ENCODE results near the gene UNC5B. TPM values are rescaled to one million over a fixed set of nuclear protein-coding genes. Genes with fewer than 3 reads are reported as not detected.

UNC5B gene
- total RNA-seq, 1 donor: 0.27 TPM

GRCh38 chr10:71279590-71280170 is 67.3 kb downstream of the UNC5B start:
- DNase-seq (ENCODE audit: low read depth in 2 of 3, low spot score in 2 of 3): no peak

DNA sequence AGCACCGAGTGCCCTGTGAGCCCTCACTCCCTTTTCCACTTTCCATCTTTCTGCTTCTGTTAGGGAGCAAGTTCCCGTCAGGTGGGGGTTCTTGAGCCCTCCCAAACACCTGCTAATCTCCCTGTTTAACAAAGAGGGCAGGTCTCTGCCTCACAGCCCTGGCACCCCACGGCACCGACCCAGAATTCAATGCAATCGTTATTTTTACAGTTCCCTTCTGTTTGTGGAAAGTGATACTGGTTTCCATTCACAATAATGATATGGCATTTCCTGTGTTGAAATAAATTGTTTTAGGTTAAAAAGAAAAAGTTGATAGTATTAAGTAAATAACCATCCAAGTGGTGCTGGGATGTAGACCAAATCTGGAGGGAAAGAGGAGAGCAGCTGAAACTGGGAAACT is 67.8 kb downstream of the UNC5B start:
- DNase-seq (ENCODE audit: low read depth in 2 of 3, low spot score in 2 of 3): no peak

DNA sequence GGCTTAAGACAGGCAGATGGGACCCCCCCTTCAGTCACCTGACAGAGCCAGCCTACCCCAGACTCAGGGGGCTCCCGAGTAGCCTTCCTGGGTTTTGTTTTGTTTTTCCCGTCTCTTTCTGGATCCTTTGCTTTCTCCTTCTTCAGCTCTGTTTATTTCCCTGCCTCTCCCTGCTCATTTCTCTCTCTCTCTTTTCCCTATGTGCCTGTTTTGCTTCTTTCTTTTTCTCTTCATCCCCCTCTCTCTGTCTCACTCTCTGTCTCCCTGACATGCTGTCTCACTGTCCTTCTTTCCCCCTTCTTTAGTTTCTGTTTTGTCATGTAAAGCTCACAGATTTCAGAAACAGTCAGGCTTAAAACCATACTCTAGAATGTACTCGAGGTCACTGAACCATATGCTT is 68.5 kb downstream of the UNC5B start:
- no peak for DNase-seq (ENCODE audit: low read depth in 2 of 3, low spot score in 2 of 3)

DNA sequence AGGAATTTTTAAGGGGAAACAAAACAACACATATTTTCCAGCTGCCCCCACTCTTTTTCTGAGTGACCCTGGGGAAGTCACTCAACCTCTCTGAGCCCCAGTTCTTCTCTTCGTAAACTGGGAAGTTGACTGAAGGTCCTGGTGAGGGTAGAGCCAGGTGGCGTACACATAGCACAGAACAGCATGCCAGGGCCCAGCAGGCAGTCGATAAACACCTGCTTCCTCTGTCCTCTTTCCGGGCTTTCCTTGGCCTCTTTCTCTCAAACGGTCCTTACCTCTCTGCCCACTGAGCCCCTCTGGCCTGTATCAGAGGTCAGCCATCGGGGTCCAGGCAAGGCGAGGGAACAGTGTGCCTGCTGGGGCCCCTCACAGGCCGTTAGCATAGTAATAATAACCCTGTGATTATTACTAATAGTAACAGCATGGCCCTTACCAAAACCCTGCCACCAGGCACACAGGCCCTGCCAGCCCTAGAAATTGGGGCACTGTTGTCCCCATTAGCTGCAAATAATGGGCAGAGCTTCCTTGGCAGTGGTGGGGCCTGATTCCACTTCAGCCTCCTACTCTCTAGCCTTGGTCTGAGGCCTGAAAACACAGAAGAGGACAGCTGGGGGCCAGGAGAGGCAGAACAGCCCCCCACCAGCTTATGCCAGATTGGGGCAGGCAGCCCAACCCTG is 69.4 kb downstream of the UNC5B start:
- no peak for DNase-seq (ENCODE audit: low read depth in 2 of 3, low spot score in 2 of 3)

DNA sequence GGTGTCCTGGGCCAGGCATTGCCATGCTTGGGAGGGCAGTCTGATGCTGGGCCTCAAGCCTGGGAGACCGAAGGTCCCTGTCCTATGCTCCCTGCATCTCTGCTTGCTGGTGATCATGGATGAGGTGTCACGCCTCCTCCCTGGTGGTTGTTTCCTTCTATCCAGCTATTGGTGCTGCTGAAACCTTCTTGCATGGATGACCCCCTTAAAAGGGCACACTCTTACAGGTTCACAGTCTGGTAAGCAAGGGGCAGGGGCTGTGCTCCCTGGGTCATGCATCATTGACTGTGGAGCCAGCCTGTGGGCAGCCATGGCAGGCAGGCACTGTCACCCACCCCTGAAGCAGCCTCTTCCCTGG is 69.9 kb downstream of the UNC5B start:
- DNase-seq (ENCODE audit: low read depth in 2 of 3, low spot score in 2 of 3): no peak

DNA sequence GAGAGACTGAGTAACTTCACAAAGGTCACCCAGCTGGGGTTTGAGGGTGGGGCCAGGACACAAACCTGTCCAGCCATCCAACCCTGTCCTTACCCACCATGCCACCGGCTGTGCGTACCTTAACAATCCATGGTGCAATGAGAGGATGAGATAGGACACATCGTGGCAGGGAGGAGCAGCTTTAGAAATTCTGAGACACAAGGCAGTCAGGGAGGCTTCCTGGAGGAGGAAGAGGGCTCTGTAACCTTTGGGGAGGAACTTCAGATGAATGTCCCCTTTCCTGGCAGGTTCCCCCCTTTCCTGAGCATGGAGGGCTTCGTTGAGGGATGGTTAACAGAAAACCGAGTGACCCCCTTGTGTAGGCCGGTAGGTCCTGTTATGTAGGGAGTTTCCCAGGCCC is 71.0 kb downstream of the UNC5B start:
- DNase-seq (ENCODE audit: low read depth in 2 of 3, low spot score in 2 of 3): no peak

GRCh38 chr10:71283876-71284275 is 71.5 kb downstream of the UNC5B start:
- no peak for DNase-seq (ENCODE audit: low read depth in 2 of 3, low spot score in 2 of 3)

GRCh38 chr10:71284544-71285179 is 72.3 kb downstream of the UNC5B start:
- DNase-seq (ENCODE audit: low read depth in 2 of 3, low spot score in 2 of 3): no peak

DNA sequence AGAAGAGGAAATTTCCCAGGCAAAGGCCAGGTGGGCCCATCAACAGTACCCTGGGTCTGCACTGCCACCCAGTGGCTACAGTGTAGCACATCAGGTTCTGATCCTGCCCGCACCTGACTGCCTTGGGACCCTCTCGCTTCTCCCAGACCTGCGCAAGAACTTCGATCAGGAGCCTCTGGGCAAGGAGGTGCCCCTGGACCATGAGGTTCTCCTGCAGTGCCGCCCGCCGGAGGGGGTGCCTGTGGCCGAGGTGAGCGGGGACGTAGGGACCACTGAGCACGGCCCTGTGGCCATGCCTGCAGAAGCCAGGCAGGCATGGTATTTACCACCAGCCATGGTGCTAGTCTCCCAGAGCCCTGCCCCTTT is 72.8 kb downstream of the UNC5B start:
- DNase-seq (ENCODE audit: low read depth in 2 of 3, low spot score in 2 of 3): peak in 2 of 3 donors; percentile 34 to 58

GRCh38 chr10:71285986-71286385 is 73.6 kb downstream of the UNC5B start:
- no peak for DNase-seq (ENCODE audit: low read depth in 2 of 3, low spot score in 2 of 3)

DNA sequence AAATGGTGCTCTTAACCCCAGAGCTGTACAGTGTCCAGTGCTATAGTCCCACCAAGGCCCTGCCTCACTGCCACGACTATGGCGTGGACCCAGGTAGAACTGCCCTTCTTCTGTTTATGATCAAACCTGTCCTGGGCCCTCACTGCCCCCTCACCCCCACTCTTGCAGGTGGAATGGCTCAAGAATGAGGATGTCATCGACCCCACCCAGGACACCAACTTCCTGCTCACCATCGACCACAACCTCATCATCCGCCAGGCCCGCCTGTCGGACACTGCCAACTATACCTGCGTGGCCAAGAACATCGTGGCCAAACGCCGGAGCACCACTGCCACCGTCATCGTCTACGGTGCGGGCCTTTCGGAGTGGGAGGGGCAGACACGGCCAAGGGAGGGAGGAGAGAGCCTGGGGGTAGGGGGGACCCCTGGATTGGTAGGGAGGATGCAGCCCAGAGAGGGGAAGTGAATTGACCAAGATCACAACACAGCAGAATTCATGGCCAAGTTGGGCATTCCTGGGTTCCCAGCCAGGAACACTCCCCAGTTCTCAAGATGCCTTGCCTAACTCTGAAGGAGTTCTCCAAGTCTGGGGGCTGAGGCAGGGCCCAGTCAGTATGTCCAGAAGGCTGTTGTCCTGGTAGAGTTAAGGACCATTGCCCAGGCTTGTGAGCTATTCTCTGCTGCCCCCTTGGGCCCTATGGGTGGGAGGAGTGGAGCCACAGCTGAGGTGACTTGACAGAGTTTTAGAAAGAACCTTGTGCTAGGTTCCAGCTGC is 74.3 kb downstream of the UNC5B start:
- peak in 1 of 3 donors; percentile 13 for DNase-seq (ENCODE audit: low read depth in 2 of 3, low spot score in 2 of 3)

GRCh38 chr10:71287456-71287855 is 75.1 kb downstream of the UNC5B start:
- no peak for DNase-seq (ENCODE audit: low read depth in 2 of 3, low spot score in 2 of 3)

GRCh38 chr10:71288461-71288860 is 76.1 kb downstream of the UNC5B start:
- no peak for DNase-seq (ENCODE audit: low read depth in 2 of 3, low spot score in 2 of 3)

DNA sequence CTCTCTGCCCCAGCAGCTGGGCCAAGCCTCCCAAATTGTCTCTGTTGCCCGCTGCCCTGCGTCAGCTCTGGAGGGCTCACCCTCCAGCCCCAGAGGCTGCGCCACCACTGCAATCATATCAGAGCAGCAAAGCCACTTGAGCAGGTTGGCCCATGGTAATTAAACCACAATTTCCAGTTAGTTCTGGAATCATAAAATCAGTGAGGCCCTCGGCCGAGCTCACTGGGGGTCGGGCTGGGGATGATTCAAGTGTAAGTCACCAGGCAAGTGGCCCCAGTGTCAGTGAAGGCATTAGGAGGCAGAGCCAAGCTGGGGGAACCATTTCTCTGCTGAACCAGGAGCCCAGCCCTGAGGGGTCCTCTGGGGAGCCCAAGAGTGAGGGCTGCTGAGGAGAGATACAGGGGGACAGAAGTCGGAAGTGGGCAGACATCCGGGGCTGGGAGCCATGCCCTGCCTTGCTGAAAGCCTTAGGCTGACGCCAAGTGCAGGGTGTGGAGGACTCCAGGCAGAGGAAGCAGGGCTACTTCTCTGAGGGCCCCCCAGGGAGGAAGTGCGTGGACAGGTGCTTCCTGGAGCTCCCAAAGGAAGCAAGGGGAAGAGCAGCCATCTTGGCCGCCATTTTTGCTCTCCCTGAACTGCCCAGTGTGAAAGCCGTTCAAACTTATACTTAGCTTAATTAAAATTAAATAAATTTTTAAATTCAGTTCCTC is 77.2 kb downstream of the UNC5B start:
- DNase-seq (ENCODE audit: low read depth in 2 of 3, low spot score in 2 of 3): peak in 2 of 3 donors; percentile 66 to 87

GRCh38 chr10:71290331-71290730 is 78.0 kb downstream of the UNC5B start:
- no peak for DNase-seq (ENCODE audit: low read depth in 2 of 3, low spot score in 2 of 3)

DNA sequence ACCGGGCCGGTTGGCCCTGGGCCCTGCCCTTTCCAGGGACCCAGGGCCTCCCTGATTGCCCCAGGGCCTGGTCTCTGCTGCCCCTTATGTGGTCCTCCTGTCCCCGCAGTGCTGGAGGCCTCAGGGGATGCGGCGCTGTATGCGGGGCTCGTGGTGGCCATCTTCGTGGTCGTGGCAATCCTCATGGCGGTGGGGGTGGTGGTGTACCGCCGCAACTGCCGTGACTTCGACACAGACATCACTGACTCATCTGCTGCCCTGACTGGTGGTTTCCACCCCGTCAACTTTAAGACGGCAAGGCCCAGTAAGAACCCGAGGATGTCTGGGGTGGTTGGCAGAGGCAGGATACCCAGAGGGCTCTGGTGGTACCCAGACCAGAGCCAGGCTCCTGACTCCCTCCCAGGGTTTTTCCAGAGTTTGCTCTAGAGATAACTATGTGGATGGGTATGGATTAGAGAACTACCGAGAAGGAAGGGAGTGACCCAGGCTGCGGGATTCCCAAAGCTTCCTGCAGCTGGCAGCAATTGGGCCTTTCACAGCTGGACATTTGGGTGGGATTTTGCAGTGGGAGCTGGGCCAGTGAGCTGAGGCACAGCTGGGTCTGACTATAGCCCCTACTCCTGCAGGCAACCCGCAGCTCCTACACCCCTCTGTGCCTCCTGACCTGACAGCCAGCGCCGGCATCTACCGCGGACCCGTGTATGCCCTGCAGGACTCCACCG is 78.6 kb downstream of the UNC5B start:
- no peak for DNase-seq (ENCODE audit: low read depth in 2 of 3, low spot score in 2 of 3)

DNA sequence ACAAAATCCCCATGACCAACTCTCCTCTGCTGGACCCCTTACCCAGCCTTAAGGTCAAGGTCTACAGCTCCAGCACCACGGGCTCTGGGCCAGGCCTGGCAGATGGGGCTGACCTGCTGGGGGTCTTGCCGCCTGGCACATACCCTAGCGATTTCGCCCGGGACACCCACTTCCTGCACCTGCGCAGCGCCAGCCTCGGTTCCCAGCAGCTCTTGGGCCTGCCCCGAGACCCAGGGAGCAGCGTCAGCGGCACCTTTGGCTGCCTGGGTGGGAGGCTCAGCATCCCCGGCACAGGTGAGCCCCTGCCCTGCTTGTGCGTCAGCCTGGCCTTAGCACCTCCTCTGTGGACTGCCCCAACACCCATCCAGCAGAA is 79.1 kb downstream of the UNC5B start:
- no peak for DNase-seq (ENCODE audit: low read depth in 2 of 3, low spot score in 2 of 3)

DNA sequence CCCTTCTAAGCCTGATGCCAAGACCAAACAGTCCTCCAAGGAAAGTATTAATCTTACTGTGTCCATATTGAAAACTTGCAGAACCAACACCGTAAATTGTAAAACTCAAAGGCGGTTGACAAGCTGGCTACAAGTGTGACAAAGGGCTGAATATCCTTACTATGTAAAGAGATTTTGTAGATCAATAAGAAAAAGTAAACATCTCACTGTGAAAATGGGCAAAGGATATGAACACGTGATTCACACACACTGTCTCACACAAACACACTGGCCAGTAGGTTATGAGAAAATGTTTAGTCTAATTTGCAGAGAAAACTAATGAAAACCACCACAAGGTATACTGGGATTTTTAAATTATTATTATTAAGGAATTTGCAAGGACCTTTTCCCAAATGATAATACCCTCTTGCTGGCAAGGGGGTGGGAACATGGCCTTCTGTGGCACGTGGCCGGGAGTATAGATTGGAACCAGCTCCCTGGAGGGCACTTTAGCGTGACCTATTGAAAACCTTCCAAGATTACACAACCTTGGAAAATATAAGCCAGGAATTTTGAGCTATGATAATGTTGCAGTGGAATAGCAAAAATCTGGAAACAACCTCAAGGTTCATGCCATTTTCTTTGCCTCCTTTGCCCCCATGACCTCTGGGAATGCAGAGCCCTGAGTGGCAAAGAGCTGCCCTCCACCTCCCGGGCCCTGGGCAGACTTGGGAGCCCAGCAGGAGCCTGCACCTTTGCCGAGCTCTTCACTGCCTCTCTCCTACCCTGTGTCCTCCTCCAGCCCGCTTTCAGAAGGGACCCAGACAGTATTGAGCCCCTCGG is 80.5 kb downstream of the UNC5B start:
- DNase-seq (ENCODE audit: low read depth in 2 of 3, low spot score in 2 of 3): no peak

DNA sequence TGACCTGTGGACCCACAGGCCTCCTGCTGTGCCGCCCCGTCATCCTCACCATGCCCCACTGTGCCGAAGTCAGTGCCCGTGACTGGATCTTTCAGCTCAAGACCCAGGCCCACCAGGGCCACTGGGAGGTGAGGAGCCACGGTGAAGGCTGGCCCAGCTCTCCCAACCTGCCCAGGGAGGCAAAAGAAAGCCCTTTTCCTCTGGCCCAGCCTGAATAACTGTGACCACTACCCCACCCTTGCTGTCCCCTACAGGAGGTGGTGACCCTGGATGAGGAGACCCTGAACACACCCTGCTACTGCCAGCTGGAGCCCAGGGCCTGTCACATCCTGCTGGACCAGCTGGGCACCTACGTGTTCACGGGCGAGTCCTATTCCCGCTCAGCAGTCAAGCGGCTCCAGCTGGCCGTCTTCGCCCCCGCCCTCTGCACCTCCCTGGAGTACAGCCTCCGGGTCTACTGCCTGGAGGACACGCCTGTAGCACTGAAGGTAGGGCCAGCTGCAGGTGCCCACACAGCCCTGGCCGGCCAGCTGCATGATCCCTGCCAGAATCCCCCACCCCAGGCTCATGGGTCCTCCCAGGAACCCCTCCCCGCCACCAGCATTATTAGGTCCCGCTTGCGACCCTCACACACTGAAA is 81.2 kb downstream of the UNC5B start:
- DNase-seq (ENCODE audit: low read depth in 2 of 3, low spot score in 2 of 3): no peak
